ACC112 (cell line): Measurements from ENCODE around the gene LRRC38.

ENCODE experiments used
- H2AFZ ChIP-seq: fragments of 200-600 bp; sonication (generic); one replicate; pipeline ENCODE4 v1.6.0; 2017; ENCODE audit warnings: antibody characterized with exemption, low read length; ENCODE audit not compliant: unreplicated experiment
- H3K27ac ChIP-seq: fragments of 200-600 bp; sonication (generic); 2 replicates; pipeline ENCODE4 v1.5.1; 2014; ENCODE audit warnings: low read depth, mild to moderate bottlenecking, antibody characterized with exemption, low read length, moderate library complexity
- H3K27me3 ChIP-seq: fragments of 200-600 bp; sonication (generic); 2 replicates; pipeline ENCODE4 v1.6.1; 2014; ENCODE audit warnings: mild to moderate bottlenecking, antibody characterized with exemption, low read length, moderate library complexity, mixed read lengths; ENCODE audit not compliant: insufficient read depth
- H3K36me3 ChIP-seq: fragments of 200-600 bp; sonication (generic); 2 replicates; pipeline ENCODE4 v1.6.1; 2016; ENCODE audit warnings: mild to moderate bottlenecking, antibody characterized with exemption, low read length, moderate library complexity, mixed read lengths; ENCODE audit not compliant: insufficient read depth
- H3K4me1 ChIP-seq: fragments of 200-600 bp; sonication (generic); one replicate; pipeline ENCODE4 v1.6.1; 2016; ENCODE audit warnings: low read length, mixed read lengths; ENCODE audit not compliant: insufficient read depth, unreplicated experiment, control insufficient read depth
- H3K4me3 ChIP-seq: fragments of 200-600 bp; sonication (generic); 2 replicates; pipeline ENCODE4 v1.5.1; 2014; ENCODE audit warnings: mild to moderate bottlenecking, low read depth, low read length
- H3K79me2 ChIP-seq: fragments of 200-600 bp; sonication (generic); one replicate; pipeline ENCODE4 v1.6.0; 2016; ENCODE audit warnings: low read length; ENCODE audit not compliant: control insufficient read depth, unreplicated experiment, insufficient read depth

Gene LRRC38

DNA sequence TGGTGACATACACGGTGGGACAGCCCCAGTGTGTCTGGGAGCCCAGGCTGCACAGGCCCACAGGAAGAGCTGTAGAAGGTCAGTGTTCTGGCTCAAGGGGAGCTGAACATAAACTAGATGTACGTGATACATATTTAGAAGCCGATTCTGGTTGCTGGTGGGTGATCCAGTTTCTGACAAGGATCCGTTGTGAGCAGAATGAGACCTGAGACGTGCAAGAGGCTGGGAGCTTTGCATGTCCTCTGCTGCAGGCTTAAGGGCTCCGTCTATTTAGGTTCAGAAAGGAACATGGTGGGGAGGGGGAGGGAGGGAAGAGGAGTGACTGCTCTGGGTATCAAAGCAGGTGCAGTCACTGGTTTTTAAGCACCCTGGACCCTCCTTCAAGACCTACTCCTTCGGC is 18.6 kb downstream of the LRRC38 start:
- H3K4me1 ChIP-seq, result no peaks in the 10 kb centered on the region
- H3K27me3 ChIP-seq, result no peaks in the 10 kb centered on the region
- H3K4me3 ChIP-seq, result no peak overlapping the region
- no peaks in the 10 kb centered on the region for H3K36me3 ChIP-seq
- no peaks in the 10 kb centered on the region for H3K79me2 ChIP-seq
- H2AFZ ChIP-seq, result no peak overlapping the region
- no peak overlapping the region for H3K27ac ChIP-seq

GRCh38 chr1:13494712-13495111 is 19.1 kb downstream of the LRRC38 start:
- Histone ChIP-seq H3K4me1 (no peaks in the 10 kb centered on the region), H3K36me3 (no peaks in the 10 kb centered on the region), H3K79me2 (no peaks in the 10 kb centered on the region), H3K27me3 (no peaks in the 10 kb centered on the region), H3K4me3 (no peak overlapping the region), H2AFZ (no peak overlapping the region), H3K27ac (no peak overlapping the region)

GRCh38 chr1:13494025-13494424 is 19.8 kb downstream of the LRRC38 start:
- H3K27ac ChIP-seq, result no peak overlapping the region
- H3K4me1 ChIP-seq, result no peaks in the 10 kb centered on the region

GRCh38 chr1:13492711-13493110 is 21.1 kb downstream of the LRRC38 start:
- H3K27ac ChIP-seq, result no peak overlapping the region
- H3K27me3 ChIP-seq, result no peaks in the 10 kb centered on the region
- H3K36me3 ChIP-seq, result no peaks in the 10 kb centered on the region
- no peaks in the 10 kb centered on the region for H3K79me2 ChIP-seq
- H3K4me3 ChIP-seq, result no peak overlapping the region
- H3K4me1 ChIP-seq, result no peaks in the 10 kb centered on the region
- no peak overlapping the region for H2AFZ ChIP-seq

More at GRCh38 chr1:13494025-13494424, 19.8 kb downstream of the LRRC38 start:
- H3K27me3 ChIP-seq, result no peaks in the 10 kb centered on the region
- H2AFZ ChIP-seq, result no peak overlapping the region
- H3K4me3 ChIP-seq, result no peak overlapping the region
- no peaks in the 10 kb centered on the region for H3K36me3 ChIP-seq
- no peaks in the 10 kb centered on the region for H3K79me2 ChIP-seq

GRCh38 chr1:13487957-13488356 is 25.8 kb downstream of the LRRC38 start:
- no peaks in the 10 kb centered on the region for H3K27me3 ChIP-seq
- no peaks in the 10 kb centered on the region for H3K36me3 ChIP-seq
- no peak overlapping the region for H2AFZ ChIP-seq
- H3K79me2 ChIP-seq, result no peaks in the 10 kb centered on the region
- H3K4me1 ChIP-seq, result no peaks in the 10 kb centered on the region
- H3K4me3 ChIP-seq, result no peak overlapping the region
- no peak overlapping the region for H3K27ac ChIP-seq

DNA sequence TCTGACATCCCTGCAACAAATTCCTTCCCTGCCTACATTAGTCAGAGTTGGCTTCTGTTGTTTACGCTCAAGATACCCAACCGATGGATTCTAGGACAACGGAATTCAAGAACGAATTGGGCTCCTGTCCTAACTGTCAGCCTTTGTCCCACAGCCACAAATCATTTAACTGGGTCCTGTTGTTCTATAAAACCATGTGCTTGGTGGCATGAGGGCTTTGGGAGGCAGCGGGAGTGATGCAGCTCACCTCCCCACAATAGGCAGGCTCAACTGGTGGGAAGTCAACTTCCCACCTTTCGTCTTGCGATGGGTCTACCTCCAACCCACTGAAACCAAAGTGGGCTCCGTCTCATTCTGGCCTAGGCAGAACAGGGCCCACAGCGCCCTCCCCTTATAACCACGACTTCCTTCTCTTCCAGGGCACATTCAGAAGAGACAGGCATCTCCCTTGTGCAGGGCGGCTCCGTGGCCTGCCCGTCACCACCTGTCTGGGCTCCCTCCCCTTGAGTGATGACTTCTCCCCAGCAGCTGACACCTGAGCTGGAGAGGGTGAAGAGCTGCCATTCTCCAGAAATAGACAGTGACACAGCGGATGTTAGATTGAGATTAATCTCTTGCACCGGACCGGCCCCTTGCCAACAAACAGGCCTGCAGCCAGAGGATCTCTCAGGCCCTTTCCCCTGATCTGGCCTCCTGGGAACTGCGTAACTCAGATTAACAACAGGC is 26.5 kb downstream of the LRRC38 start:
- Histone ChIP-seq H3K4me1 (no peaks in the 10 kb centered on the region), H3K27ac (no peak overlapping the region), H2AFZ (no peak overlapping the region), H3K79me2 (no peaks in the 10 kb centered on the region), H3K4me3 (no peak overlapping the region), H3K36me3 (no peaks in the 10 kb centered on the region), H3K27me3 (no peaks in the 10 kb centered on the region)

GRCh38 chr1:13483946-13484345 is 29.9 kb downstream of the LRRC38 start:
- H3K4me1 ChIP-seq, result no peaks in the 10 kb centered on the region
- H3K27me3 ChIP-seq, result no peaks in the 10 kb centered on the region
- no peak overlapping the region for H3K27ac ChIP-seq
- H2AFZ ChIP-seq, result no peak overlapping the region
- no peaks in the 10 kb centered on the region for H3K79me2 ChIP-seq
- no peaks in the 10 kb centered on the region for H3K36me3 ChIP-seq
- H3K4me3 ChIP-seq, result no peak overlapping the region

DNA sequence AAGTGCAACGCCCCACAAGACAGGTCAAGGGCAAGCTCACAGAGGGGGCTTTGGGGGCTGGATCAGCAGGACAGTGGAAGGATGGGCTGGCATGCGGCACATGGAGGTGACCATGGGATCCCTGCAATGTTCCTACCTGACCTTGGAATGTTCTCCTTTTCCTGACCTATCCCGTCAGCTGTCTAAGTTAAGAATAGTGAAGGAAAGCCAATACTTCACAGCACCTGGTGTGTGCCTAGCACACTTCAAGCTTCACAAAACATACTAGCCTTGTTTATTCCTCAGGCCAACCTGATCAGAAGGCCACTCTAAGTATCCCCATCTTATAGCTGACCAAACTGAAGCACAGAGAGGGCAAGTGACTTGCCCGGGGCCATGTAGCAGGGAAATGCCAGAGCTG is 31.2 kb downstream of the LRRC38 start:
- Histone ChIP-seq H3K27me3 (no peaks in the 10 kb centered on the region), H3K79me2 (no peaks in the 10 kb centered on the region), H3K4me1 (no peaks in the 10 kb centered on the region), H3K4me3 (no peak overlapping the region), H3K36me3 (no peaks in the 10 kb centered on the region), H2AFZ (no peak overlapping the region), H3K27ac (no peak overlapping the region)

- H3K36me3 ChIP-seq, result no peaks in the 10 kb centered on the region
- H2AFZ ChIP-seq, result no peak overlapping the region
- no peaks in the 10 kb centered on the region for H3K4me1 ChIP-seq
- H3K4me3 ChIP-seq, result no peak overlapping the region
- H3K79me2 ChIP-seq, result no peaks in the 10 kb centered on the region
- no peaks in the 10 kb centered on the region for H3K27me3 ChIP-seq
- H3K27ac ChIP-seq, result no peak overlapping the region
Measured at GRCh38 chr1:13479171-13479856, 34.5 kb downstream of the LRRC38 start.

DNA sequence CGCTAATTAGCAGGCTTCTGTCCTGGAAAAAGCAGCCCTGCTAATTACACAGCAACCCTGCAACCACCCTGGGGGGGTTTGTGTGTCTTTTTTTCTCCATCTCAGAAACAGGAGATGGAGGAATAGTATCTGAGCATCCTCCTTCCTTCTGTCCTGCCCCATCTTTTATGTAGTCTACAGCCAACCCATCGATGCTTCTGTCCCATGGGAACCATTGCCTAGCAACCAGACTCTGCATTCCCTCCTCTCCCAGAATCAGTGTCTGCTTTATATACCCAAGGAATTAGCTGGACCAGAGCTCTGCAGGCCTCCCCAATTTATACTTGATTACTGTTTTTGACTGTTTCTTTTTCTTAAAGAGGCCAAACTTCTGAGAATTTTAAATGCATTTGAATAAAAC is 35.1 kb downstream of the LRRC38 start:
- Histone ChIP-seq H3K27ac (no peak overlapping the region), H3K36me3 (no peaks in the 10 kb centered on the region), H3K4me1 (no peaks in the 10 kb centered on the region), H3K79me2 (no peaks in the 10 kb centered on the region), H2AFZ (no peak overlapping the region), H3K27me3 (no peaks in the 10 kb centered on the region), H3K4me3 (no peak overlapping the region)

GRCh38 chr1:13469343-13469742 is 44.5 kb downstream of the LRRC38 start:
- H3K4me1 ChIP-seq, result no peaks in the 10 kb centered on the region
- H3K36me3 ChIP-seq, result no peaks in the 10 kb centered on the region
- no peak overlapping the region for H3K4me3 ChIP-seq
- no peak overlapping the region for H2AFZ ChIP-seq
- no peaks in the 10 kb centered on the region for H3K79me2 ChIP-seq
- H3K27ac ChIP-seq, result no peak overlapping the region
- H3K27me3 ChIP-seq, result no peaks in the 10 kb centered on the region
